Esophagus muscularis mucosa (tissue), 4 donors: ENCODE data around the gene CNTNAP2.

ENCODE experiments used
- CTCF ChIP-seq, 3 experiments: fragments of 200-600 bp in 2 of 3; fragments of 450-650 bp in 1 of 3; sonication (generic) in 2 of 3; IDR thresholded peaks; one replicate each; pipeline ENCODE4 v1.5.1; 2017 to 2019; ENCODE audit warnings: antibody characterized with exemption in 3 of 3, mild to moderate bottlenecking in 2 of 3, moderate library complexity in 1 of 3
- EP300 ChIP-seq: sonication (generic); formaldehyde crosslinking; IDR thresholded peaks from one replicate; pipeline ENCODE4 v1.6.1; 2017; ENCODE audit warnings: antibody characterized with exemption
- POLR2A ChIP-seq: fragments of 450-650 bp; IDR thresholded peaks from one replicate; pipeline ENCODE4 v1.6.1; 2017; ENCODE audit warnings: antibody characterized with exemption, moderate library complexity, mild to moderate bottlenecking, low read depth
- POLR2AphosphoS5 ChIP-seq, 2 donors: sonication (generic); formaldehyde crosslinking; IDR thresholded peaks; one replicate each; pipeline ENCODE4 v1.6.1; 2017; ENCODE audit warnings: antibody characterized with exemption in 2 of 2

- TF ChIP-seq POLR2AphosphoS5 (IDR thresholded peaks at IDR 0.05) (no peak), CTCF (IDR thresholded peaks at IDR 0.05) (no peak), POLR2A (no peak), EP300 (no peak)
These were observed 2031.9 kb downstream of the CNTNAP2 start for GRCh38 chr7:148148456-148148855.
